K562 (cell line): ENCODE results near the gene FOLH1.
"Not testable (repeated sequence)": the region's sequence is repeated elsewhere in the genome, so short reads cannot be mapped to it uniquely, and the experiment has no call there.

ENCODE experiments used
- KDM4B ChIP-seq, 2 experiments: fragments of 450-650 bp in 1 of 2; sonication (generic) in 1 of 2; IDR thresholded peaks; 2 replicates each; pipeline ENCODE4 v1.6.1; 2016 to 2017; ENCODE audit warnings: borderline replicate concordance in 2 of 2, antibody characterized with exemption in 1 of 2, low read depth in 1 of 2, mild to moderate bottlenecking in 1 of 2
- NCOA2 ChIP-seq, 2 experiments: fragments of 450-650 bp; IDR thresholded peaks; 2 replicates each; pipeline ENCODE4 v1.6.1; 2018; ENCODE audit warnings: mild to moderate bottlenecking in 2 of 2, moderate library complexity in 1 of 2; ENCODE audit not compliant: partially characterized antibody in 2 of 2
- PHB ChIP-seq: fragments of 250-450 bp; sonication (Bioruptor Pico); IDR thresholded peaks from 2 replicates; pipeline ENCODE4 v1.5.0; 2021
- SMC3 ChIP-seq: conservative IDR thresholded peaks from 2 replicates; pipeline ENCODE4 v1.6.1; 2011; ENCODE audit warnings: low read depth, low read length, improper control_type of control experiment; ENCODE audit not compliant: insufficient read depth
- SP1 ChIP-seq: sonication (generic); formaldehyde crosslinking; IDR thresholded peaks from 2 replicates; pipeline ENCODE4 v1.8.1; 2022; ENCODE audit warnings: mild to moderate bottlenecking, missing genetic modification reagents
- ZNF785 ChIP-seq: fragments of 250-450 bp; sonication (Bioruptor Pico); IDR thresholded peaks from 2 replicates; pipeline ENCODE4 v1.4.0; 2020; ENCODE audit warnings: mild to moderate bottlenecking
- TF ChIP-seq, protein P1 (sequence below), 3 experiments: IDR thresholded peaks in 2 of 3; conservative IDR thresholded peaks in 1 of 3; 2 replicates each; pipeline ENCODE4 v1.5.1; 2011 to 2012; ENCODE audit warnings: low read length in 3 of 3, mild to moderate bottlenecking in 3 of 3, control low read depth in 2 of 3, improper control_type of control experiment in 1 of 3, inconsistent platforms in 1 of 3, low read depth in 1 of 3, mixed read lengths in 1 of 3, moderate library complexity in 1 of 3; ENCODE audit not compliant: insufficient read depth in 2 of 3

DNA sequence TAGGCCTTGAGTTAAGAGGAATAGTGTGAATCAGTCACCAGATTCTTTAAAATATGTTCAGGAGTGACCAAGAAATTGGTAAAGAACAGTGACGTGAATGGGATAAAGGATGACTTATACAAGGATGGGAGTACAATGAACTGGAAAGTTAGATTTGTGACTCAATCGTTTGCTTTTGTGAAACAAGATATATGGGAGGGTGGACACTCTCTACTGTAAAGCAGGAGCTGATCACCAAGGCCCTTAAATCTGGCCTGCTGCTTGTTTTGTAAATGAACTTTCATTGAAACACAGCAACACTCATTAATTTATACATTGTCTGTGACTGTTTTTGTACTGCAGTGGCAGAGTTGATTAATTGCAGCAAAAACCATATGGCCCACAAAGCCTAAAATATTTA, 46.7 kb upstream of the FOLH1 start:
- TF ChIP-seq NCOA2 (IDR thresholded peaks at IDR 0.05; ENCODE audit: partially characterized antibody in 2 of 2); SP1 (CRISPR knock-in tag); SMC3; PHB (CRISPR knock-in tag); ZNF785; KDM4B (IDR thresholded peaks at IDR 0.05; ENCODE audit: borderline replicate concordance in 2 of 2, low read depth in 1 of 2): not testable (repeated sequence)
- TF ChIP-seq, protein P1, sequence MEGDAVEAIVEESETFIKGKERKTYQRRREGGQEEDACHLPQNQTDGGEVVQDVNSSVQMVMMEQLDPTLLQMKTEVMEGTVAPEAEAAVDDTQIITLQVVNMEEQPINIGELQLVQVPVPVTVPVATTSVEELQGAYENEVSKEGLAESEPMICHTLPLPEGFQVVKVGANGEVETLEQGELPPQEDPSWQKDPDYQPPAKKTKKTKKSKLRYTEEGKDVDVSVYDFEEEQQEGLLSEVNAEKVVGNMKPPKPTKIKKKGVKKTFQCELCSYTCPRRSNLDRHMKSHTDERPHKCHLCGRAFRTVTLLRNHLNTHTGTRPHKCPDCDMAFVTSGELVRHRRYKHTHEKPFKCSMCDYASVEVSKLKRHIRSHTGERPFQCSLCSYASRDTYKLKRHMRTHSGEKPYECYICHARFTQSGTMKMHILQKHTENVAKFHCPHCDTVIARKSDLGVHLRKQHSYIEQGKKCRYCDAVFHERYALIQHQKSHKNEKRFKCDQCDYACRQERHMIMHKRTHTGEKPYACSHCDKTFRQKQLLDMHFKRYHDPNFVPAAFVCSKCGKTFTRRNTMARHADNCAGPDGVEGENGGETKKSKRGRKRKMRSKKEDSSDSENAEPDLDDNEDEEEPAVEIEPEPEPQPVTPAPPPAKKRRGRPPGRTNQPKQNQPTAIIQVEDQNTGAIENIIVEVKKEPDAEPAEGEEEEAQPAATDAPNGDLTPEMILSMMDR (IDR thresholded peaks at IDR 0.05 in 2 of 3, conservative IDR thresholded peaks at IDR 0.05 in 1 of 3; ENCODE audit: insufficient read depth in 2 of 3, low read depth in 1 of 3, low read length in 3 of 3), result not testable (repeated sequence)
